ENCODE measurements around the gene TTC28. TPM values are rescaled to one million over a fixed set of nuclear protein-coding genes. Genes with fewer than 3 reads are reported as not detected.
"Not testable (repeated sequence)": the region's sequence is repeated elsewhere in the genome, so short reads cannot be mapped to it uniquely, and the experiment has no call there.

TTC28 gene
- total RNA-seq, 1 experiment from 2014 or later = 14.8 TPM

GRCh38 chr22:28480000-28480715, 199.5 kb downstream of the TTC28 start:
- Histone ChIP-seq H3K4me3 (ENCODE audit: insufficient read depth, low read depth, low read length) (no peak overlapping the region), H3K36me3 (replicated peaks; ENCODE audit: control insufficient read depth, insufficient read depth, low read length) (no peaks in the 10 kb centered on the region), H3K27me3 (ENCODE audit: control insufficient read depth, insufficient read depth, low read length) (no peaks in the 10 kb centered on the region)
- no peak for DNase-seq

GRCh38 chr22:28478564-28478963, 201.1 kb downstream of the TTC28 start:
- no peaks in the 10 kb centered on the region for H3K27me3 ChIP-seq (ENCODE audit: control insufficient read depth, insufficient read depth, low read length)
- H3K36me3 ChIP-seq (replicated peaks; ENCODE audit: control insufficient read depth, insufficient read depth, low read length) = no peaks in the 10 kb centered on the region
- H3K4me3 ChIP-seq (ENCODE audit: insufficient read depth, low read depth, low read length) = no peak overlapping the region
- DNase-seq = no peak

- H3K27me3 ChIP-seq (ENCODE audit: control insufficient read depth, insufficient read depth, low read length) = no peaks in the 10 kb centered on the region
- no peak overlapping the region for H3K4me3 ChIP-seq (ENCODE audit: insufficient read depth, low read depth, low read length)
- no peaks in the 10 kb centered on the region for H3K36me3 ChIP-seq (replicated peaks; ENCODE audit: control insufficient read depth, insufficient read depth, low read length)
- DNase-seq = peak; percentile 26
Observed at GRCh38 chr22:28477556-28477955, 202.1 kb downstream of the TTC28 start.

- no peak for DNase-seq
- Histone ChIP-seq H3K4me3 (ENCODE audit: insufficient read depth, low read depth, low read length) (no peak overlapping the region), H3K36me3 (replicated peaks; ENCODE audit: control insufficient read depth, insufficient read depth, low read length) (no peaks in the 10 kb centered on the region), H3K27me3 (ENCODE audit: control insufficient read depth, insufficient read depth, low read length) (no peaks in the 10 kb centered on the region)
Observed at GRCh38 chr22:28474330-28474729, 205.3 kb downstream of the TTC28 start.

- no peak for DNase-seq
- Histone ChIP-seq H3K36me3 (replicated peaks; ENCODE audit: control insufficient read depth, insufficient read depth, low read length) (no peaks in the 10 kb centered on the region), H3K27me3 (ENCODE audit: control insufficient read depth, insufficient read depth, low read length) (no peaks in the 10 kb centered on the region), H3K4me3 (ENCODE audit: insufficient read depth, low read depth, low read length) (no peak overlapping the region)
Observed at GRCh38 chr22:28473258-28473657, 206.4 kb downstream of the TTC28 start.

- H3K36me3 ChIP-seq (replicated peaks; ENCODE audit: control insufficient read depth, insufficient read depth, low read length); H3K4me3 ChIP-seq (ENCODE audit: insufficient read depth, low read depth, low read length); DNase-seq; H3K27me3 ChIP-seq (ENCODE audit: control insufficient read depth, insufficient read depth, low read length): not testable (repeated sequence)
Observed at GRCh38 chr22:28467055-28467454, 212.6 kb downstream of the TTC28 start.

GRCh38 chr22:28466399-28466798, 213.2 kb downstream of the TTC28 start:
- DNase-seq = no peak
- Histone ChIP-seq H3K36me3 (replicated peaks; ENCODE audit: control insufficient read depth, insufficient read depth, low read length) (no peaks in the 10 kb centered on the region), H3K27me3 (ENCODE audit: control insufficient read depth, insufficient read depth, low read length) (no peaks in the 10 kb centered on the region), H3K4me3 (ENCODE audit: insufficient read depth, low read depth, low read length) (no peak overlapping the region)

GRCh38 chr22:28465841-28466240, 213.8 kb downstream of the TTC28 start:
- Histone ChIP-seq H3K36me3 (replicated peaks; ENCODE audit: control insufficient read depth, insufficient read depth, low read length) (no peaks in the 10 kb centered on the region), H3K27me3 (ENCODE audit: control insufficient read depth, insufficient read depth, low read length) (no peaks in the 10 kb centered on the region), H3K4me3 (ENCODE audit: insufficient read depth, low read depth, low read length) (no peak overlapping the region)
- DNase-seq = no peak

- H3K36me3 ChIP-seq (replicated peaks; ENCODE audit: control insufficient read depth, insufficient read depth, low read length) = no peaks in the 10 kb centered on the region
- no peaks in the 10 kb centered on the region for H3K27me3 ChIP-seq (ENCODE audit: control insufficient read depth, insufficient read depth, low read length)
- DNase-seq = no peak
- H3K4me3 ChIP-seq (ENCODE audit: insufficient read depth, low read depth, low read length) = no peak overlapping the region
Observed at GRCh38 chr22:28464127-28464526, 215.5 kb downstream of the TTC28 start.

GRCh38 chr22:28463408-28463807, 216.2 kb downstream of the TTC28 start:
- DNase-seq; H3K27me3 ChIP-seq (ENCODE audit: control insufficient read depth, insufficient read depth, low read length); H3K36me3 ChIP-seq (replicated peaks; ENCODE audit: control insufficient read depth, insufficient read depth, low read length); H3K4me3 ChIP-seq (ENCODE audit: insufficient read depth, low read depth, low read length): not testable (repeated sequence)

- no peak overlapping the region for H3K4me3 ChIP-seq (ENCODE audit: insufficient read depth, low read depth, low read length)
- H3K27me3 ChIP-seq (ENCODE audit: control insufficient read depth, insufficient read depth, low read length) = no peaks in the 10 kb centered on the region
- H3K36me3 ChIP-seq (replicated peaks; ENCODE audit: control insufficient read depth, insufficient read depth, low read length) = no peaks in the 10 kb centered on the region
- DNase-seq = no peak
Observed at GRCh38 chr22:28462901-28463300, 216.7 kb downstream of the TTC28 start.

- DNase-seq = no peak
- H3K4me3 ChIP-seq (ENCODE audit: insufficient read depth, low read depth, low read length) = no peak overlapping the region
- H3K36me3 ChIP-seq (replicated peaks; ENCODE audit: control insufficient read depth, insufficient read depth, low read length) = no peaks in the 10 kb centered on the region
- no peaks in the 10 kb centered on the region for H3K27me3 ChIP-seq (ENCODE audit: control insufficient read depth, insufficient read depth, low read length)
Observed at GRCh38 chr22:28462041-28462440, 217.6 kb downstream of the TTC28 start.

GRCh38 chr22:28454431-28455064, 225.1 kb downstream of the TTC28 start:
- no peak overlapping the region for H3K4me3 ChIP-seq (ENCODE audit: insufficient read depth, low read depth, low read length)
- H3K36me3 ChIP-seq (replicated peaks; ENCODE audit: control insufficient read depth, insufficient read depth, low read length) = no peaks in the 10 kb centered on the region
- no peak for DNase-seq
- H3K27me3 ChIP-seq (ENCODE audit: control insufficient read depth, insufficient read depth, low read length) = no peaks in the 10 kb centered on the region

GRCh38 chr22:28450109-28450508, 229.5 kb downstream of the TTC28 start:
- Histone ChIP-seq H3K36me3 (replicated peaks; ENCODE audit: control insufficient read depth, insufficient read depth, low read length) (no peaks in the 10 kb centered on the region), H3K27me3 (ENCODE audit: control insufficient read depth, insufficient read depth, low read length) (no peaks in the 10 kb centered on the region), H3K4me3 (ENCODE audit: insufficient read depth, low read depth, low read length) (no peak overlapping the region)
- DNase-seq = no peak

GRCh38 chr22:28449041-28449440, 230.6 kb downstream of the TTC28 start:
- H3K36me3 ChIP-seq (replicated peaks; ENCODE audit: control insufficient read depth, insufficient read depth, low read length) = no peaks in the 10 kb centered on the region
- no peak for DNase-seq
- H3K27me3 ChIP-seq (ENCODE audit: control insufficient read depth, insufficient read depth, low read length) = no peaks in the 10 kb centered on the region
- H3K4me3 ChIP-seq (ENCODE audit: insufficient read depth, low read depth, low read length) = no peak overlapping the region

Measured in H7 (cell line).